Putamen (tissue), 1 donor: Measurements from ENCODE around the gene OSTM1.

Experiments used
- DNase-seq: peaks from one replicate; pipeline ENCODE4 v3.0.0-alpha.2; 2016; ENCODE audit warnings: low spot score

Gene OSTM1

DNA sequence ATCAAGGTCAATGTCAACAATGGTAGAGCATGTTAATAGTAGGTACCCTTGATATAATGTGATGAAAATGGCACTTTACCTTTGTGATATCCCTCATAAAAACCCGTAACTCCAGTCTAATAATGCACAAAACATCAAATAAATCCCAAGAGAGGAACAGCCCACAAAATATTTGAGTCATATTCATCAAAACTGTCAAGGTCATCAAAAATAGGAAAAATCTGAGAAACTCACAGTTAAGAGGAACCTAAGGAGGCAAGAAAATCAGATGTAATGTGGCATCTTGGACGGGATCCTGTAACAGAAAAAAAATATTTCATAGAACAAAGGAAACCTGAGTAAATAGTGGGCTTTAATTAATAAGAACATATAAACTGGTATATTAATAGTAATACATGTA lies 25.5 kb upstream of the OSTM1 start:
- DNase-seq = no peak

GRCh38 chr6:108097882-108098281 lies 23.3 kb upstream of the OSTM1 start:
- DNase-seq = no peak

GRCh38 chr6:108093781-108094300 lies 19.3 kb upstream of the OSTM1 start:
- no peak for DNase-seq

DNA sequence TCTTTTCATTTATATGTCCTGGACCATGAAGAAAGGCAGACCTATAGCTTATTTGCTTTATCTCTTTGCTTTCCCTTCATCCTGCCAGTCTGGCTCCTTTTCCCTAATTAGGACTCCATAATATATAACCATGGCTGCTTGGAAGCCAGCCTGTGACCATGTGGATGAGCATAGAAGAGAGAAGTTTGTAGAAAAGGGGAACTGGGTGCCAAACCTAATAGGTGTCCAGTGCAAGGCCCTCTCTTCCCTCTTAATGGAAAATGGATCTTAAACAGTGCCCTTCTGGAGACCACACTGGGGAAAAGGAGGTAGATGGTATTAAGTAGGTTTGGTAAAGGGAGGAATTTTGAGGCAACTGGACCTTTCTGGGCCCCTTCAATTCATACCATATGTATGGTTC lies 16.7 kb upstream of the OSTM1 start:
- DNase-seq = no peak

DNA sequence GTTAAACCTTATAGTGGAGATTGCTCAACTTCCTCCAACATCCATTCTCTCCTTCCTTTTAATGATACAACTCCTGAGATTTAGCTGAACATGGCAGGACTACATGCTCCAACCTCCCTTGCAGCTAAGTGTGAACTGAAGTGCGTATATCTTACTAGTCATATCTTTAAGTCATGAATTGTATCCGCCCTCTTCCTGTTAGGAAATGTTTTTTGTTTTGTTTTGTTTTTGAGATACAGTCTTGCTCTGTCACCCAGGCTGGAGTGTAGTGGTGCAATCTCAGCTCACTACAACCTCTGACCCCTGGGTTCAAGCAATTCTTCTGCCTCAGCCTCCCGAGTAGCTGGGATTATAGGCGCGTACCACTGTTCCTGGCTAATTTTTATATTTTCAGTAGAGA lies 8.8 kb upstream of the OSTM1 start:
- no peak for DNase-seq

- no peak for DNase-seq
Measured at GRCh38 chr6:108082539-108082938, 8.0 kb upstream of the OSTM1 start.

DNA sequence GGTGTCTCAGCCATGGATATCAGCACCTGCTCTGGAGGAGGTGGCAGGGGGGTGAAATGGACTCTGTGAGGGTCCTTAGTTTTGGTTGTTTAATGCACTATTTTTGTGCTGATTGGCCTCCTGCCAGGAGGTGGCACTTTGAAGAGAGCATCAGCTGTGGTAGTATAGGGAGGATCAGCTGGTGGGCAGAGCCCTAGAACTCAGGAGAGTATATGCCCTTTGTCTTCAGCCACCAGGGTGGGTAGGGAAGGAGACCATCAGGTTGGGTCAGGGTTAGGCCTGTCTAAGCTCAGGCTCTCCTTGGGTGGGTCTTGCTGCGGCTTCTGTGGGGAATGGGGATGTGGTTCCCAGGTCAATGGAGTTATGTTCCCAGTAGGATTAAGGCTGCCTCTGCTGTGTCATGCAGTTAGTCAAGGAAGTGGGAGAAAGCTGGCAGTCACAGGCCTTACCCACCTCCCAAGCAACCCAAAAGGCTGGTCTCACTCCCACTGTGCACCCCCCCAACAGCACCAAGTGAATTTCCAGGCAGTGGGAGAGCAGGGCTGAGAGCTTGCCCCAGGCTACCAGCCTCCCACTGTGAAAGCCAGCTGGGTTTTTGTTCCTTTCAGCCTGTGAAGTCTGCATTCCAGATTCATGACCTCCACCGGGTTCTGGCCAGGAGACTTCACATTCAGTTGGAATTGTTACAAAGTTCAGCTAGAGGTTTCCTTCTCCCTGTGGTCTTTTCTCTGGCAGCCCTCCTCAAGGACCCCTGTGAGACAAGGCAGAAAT lies 5.7 kb upstream of the OSTM1 start:
- DNase-seq = no peak

DNA sequence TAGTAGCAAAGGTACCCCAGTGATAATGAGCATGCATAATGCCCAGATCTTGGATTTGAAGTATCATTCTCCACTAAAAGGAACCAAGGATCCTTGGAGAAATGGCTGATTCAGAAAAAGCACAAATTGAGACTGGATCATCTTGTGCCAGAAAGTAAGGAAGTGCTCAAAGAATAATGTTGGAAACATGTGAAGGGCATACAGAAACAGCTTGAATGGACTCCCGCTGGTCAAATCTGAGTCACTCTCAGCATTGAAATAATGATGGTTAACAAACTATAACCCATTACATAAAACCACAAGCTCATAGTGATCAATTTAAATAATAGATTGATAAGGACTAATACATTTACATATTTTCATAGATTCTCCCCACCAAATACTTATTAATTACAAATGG lies 3.6 kb upstream of the OSTM1 start:
- DNase-seq = no peak

- DNase-seq = no peak
Measured at GRCh38 chr6:108074057-108074358, 533 bp downstream of the OSTM1 start.

DNA sequence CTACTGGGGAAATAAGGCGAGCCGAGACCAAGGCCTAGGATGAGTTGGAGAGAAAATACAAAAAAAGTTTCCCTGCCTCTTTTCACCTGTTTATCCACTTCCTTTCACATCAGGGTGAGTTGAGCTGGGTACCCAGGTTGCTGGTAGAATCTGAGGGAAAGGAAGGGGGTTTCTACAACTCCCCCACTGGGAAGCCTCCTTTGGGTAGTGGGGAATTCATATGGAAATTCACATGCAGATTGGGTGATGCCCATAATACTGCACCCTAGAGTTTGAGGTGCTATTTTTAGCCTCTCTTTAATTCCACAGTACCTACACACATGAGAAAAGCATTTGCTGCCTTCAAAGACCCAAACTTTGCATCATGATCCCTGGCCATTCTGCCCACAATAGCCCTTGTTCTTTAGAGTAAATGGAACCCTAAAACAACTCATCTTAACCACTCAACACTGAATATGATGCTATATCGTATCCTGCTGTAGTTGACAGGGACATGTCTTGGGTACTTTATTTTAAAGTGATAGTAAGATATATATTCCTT lies 2.7 kb downstream of the OSTM1 start:
- no peak for DNase-seq

DNA sequence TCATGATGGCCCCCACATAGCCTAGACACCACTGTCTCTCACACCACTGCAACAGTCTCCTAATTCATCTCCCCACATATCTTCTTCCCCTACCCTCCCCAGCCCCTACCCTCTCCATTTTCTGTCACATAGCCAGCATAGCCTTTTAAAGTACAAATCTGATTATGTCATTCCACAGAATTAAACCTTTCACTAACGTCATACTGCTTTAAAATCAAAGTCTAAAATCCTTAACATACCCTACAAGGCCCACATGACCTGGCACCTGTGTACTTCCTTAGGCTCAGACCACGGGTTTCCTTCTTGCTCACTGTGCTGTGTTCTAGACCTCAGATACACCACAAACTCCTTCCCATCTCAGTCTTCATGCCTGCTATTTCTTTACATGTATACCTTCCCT lies 5.9 kb downstream of the OSTM1 start:
- no peak for DNase-seq

- DNase-seq = no peak
Measured at GRCh38 chr6:108068182-108068581, 6.4 kb downstream of the OSTM1 start.

GRCh38 chr6:108052706-108053105 lies 21.8 kb downstream of the OSTM1 start:
- DNase-seq = no peak

GRCh38 chr6:108051481-108051880 lies 23.1 kb downstream of the OSTM1 start:
- no peak for DNase-seq

GRCh38 chr6:108039681-108040080 lies 34.9 kb downstream of the OSTM1 start:
- no peak for DNase-seq

DNA sequence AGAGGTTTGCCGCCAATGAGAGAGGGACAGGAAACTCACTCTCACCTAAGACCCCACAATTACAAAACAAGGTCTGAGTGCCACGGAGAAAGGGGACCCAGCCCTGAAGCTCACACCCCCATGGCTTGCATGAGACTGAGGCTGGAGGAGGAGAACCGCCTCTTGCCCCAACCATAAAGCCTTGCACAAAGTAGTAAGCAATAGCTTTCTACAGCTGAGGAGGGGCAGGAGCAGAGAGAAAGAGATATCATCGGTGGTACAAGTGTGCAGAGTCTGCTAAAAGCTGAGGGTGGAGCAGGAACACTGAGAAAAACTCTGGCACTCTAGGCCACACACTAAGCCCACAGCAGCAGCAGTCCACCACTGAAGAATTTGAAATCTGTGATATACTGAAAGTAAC lies 37.7 kb downstream of the OSTM1 start:
- no peak for DNase-seq

- no peak for DNase-seq
Measured at GRCh38 chr6:108031968-108032367, 42.6 kb downstream of the OSTM1 start.

- no peak for DNase-seq
Measured at GRCh38 chr6:108030211-108030610, 44.3 kb downstream of the OSTM1 start.

GRCh38 chr6:108029226-108029921 lies 45.2 kb downstream of the OSTM1 start:
- DNase-seq = no peak

- no peak for DNase-seq
Measured at GRCh38 chr6:108027594-108027993, 46.9 kb downstream of the OSTM1 start.

- DNase-seq = no peak
Measured at GRCh38 chr6:108027056-108027455, 47.5 kb downstream of the OSTM1 start.

DNA sequence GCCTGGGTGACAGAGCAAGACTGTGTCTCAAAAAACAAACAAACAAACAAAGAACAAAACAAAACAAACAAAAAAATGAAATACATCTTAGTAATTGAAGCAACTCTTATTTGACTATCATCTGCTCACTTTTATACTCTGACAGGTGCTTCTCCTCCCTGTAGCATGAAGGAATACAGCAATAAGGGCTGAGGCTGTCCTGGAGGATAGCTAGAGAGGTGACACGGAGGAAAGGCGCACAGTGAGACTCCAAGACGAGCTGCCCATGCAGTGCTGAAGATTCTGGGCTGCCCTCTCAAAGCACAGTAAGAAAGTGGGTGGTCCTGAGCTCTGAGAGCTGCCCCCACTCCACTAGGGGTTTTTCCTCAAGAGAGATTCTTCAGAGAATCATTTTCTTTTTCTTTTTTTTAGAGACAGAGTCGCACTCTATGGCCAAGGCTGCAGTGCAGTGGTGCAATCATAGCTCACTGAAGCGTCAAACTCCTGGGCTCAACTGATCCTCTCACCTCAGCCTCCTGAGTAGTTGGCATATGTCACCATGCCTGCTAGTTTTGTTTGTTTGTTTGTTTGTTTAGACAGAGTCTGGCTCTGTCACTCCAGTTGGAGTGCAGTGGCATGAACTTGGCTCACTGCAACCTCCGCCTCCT lies 50.0 kb downstream of the OSTM1 start:
- DNase-seq = no peak
